Kidney (tissue), 14 donors: ENCODE data around the gene PACSIN2. TPM values are rescaled to one million over a fixed set of nuclear protein-coding genes. Genes with fewer than 3 reads are reported as not detected.

Experiments used
- DNase-seq, 5 donors: peaks; one replicate each; pipeline ENCODE4 v3.0.0-alpha.2; 2013 to 2020
- FAIRE-seq: peaks from 2 replicates; lab custom pipeline; 2012; peaks lifted over from hg19 to GRCh38; lab: Jason Lieb, UNC
- H3K27ac ChIP-seq, 2 donors: one replicate each; pipeline ENCODE4 v1.7.0; 2013; ENCODE audit warnings: low read depth in 2 of 2, low read length in 2 of 2, inconsistent platforms in 1 of 2
- H3K27me3 ChIP-seq: one replicate; pipeline ENCODE4 v1.7.1; 2013; ENCODE audit warnings: low read length, inconsistent platforms; ENCODE audit not compliant: control insufficient read depth, insufficient read depth
- H3K36me3 ChIP-seq, 3 donors: one replicate each; pipeline versions ENCODE4 v1.7.0 to v1.7.1; 2013; ENCODE audit warnings: low read length in 3 of 3, control low read depth in 1 of 3, inconsistent platforms in 1 of 3; ENCODE audit not compliant: insufficient read depth in 3 of 3, control insufficient read depth in 2 of 3
- H3K4me1 ChIP-seq, 3 donors: one replicate each; pipeline versions ENCODE4 v1.7.0 to v1.7.1; 2013; ENCODE audit warnings: low read length in 3 of 3, inconsistent platforms in 1 of 3, low read depth in 1 of 3; ENCODE audit not compliant: control insufficient read depth in 2 of 3, insufficient read depth in 2 of 3
- H3K4me3 ChIP-seq, 3 donors: one replicate each; pipeline versions ENCODE4 v1.7.0 to v1.8.1; 2013; ENCODE audit warnings: low read length in 3 of 3, control low read depth in 1 of 3, inconsistent platforms in 1 of 3
- H3K9ac ChIP-seq, 3 donors: one replicate each; pipeline versions ENCODE4 v1.7.0 to v1.7.1; 2013; ENCODE audit warnings: low read length in 3 of 3, control low read depth in 1 of 3, inconsistent platforms in 1 of 3
- H3K9me3 ChIP-seq, 3 donors: one replicate each; pipeline versions ENCODE4 v1.7.0 to v1.7.1; 2013; ENCODE audit warnings: low read length in 3 of 3, control low read depth in 1 of 3, inconsistent platforms in 1 of 3; ENCODE audit not compliant: control insufficient read depth in 2 of 3, insufficient read depth in 1 of 3
- intact Hi-C: fragments of 100-400 bp; cut with DNase I; formaldehyde crosslinking; loops from one replicate; pipeline ENCODE4 v1.11.1; 2022
- polyA plus RNA-seq: library from polyadenylated mRNA; stranded (reverse); fragments of 350-450 nt; fragmentation: Illumina TruSeq; extraction: RNeasy Lipid Tissue Mini Kit (QIAGEN cat#74804); gene quantifications from one replicate; pipeline ENCODE4 v1.2.3, GENCODE V29; 2014; ENCODE audit warnings: low read depth, low replicate concordance; ENCODE audit not compliant: insufficient read depth
- total RNA-seq: library from RNA; stranded (reverse); fragmentation: NEBNext Ultra II Directional; extraction: Animal tissue kit (Norgen Biotek cat#: 25700); gene quantifications from one replicate; pipeline ENCODE4 v1.2.1, GENCODE V29; 2021
- TF ChIP-seq, protein P1 (sequence below): IDR thresholded peaks from 3 replicates; pipeline ENCODE4 v1.5.1; 2012; ENCODE audit warnings: mild to moderate bottlenecking, moderate library complexity, borderline replicate concordance; ENCODE audit not compliant: insufficient read depth; ENCODE audit errors: extremely low read depth
- donor health status: control.
- donor health status: control.
- donor health status: control.
- donor health status: control.
- donor health status: control.
- donor health status: DM: yes; HTN: yes; CAD: no.
- donor health status: Normal renal cell carcinoma (clear cell type).

Gene PACSIN2
- total and polyA plus RNA-seq, 2 donors from 2014 or later, result 56.3 to 105 TPM

DNA sequence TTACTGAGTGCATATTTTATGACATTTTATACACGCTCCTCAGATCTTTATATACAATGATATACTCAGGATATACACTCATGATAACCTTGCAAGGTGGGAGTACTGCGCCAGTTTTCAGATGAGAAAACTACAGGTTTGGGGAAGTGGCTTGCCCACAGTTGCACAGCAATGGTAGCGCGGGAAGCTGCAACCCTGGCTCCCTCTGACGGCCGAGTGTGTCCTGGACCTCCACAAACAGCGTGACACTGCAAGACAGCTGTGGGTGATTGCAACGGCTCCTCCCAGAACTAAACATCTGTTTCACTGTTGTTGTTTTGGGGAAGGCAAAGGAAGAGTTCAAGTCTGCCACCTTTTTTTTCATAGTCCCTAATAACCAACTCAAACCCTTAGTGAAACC, 47.0 kb downstream of the PACSIN2 start:
- Histone ChIP-seq H3K9ac (no peak overlapping the region), H3K27me3 (no peaks in the 10 kb centered on the region), H3K4me1 (peaks cover 0 to 15% (median 6%) of the 10 kb centered on the region in 3 donors), H3K9me3 (no peaks in the 10 kb centered on the region), H3K36me3 (peaks cover 0 to 5% (median 0%) of the 10 kb centered on the region in 3 donors), H3K4me3 (no peak overlapping the region), H3K27ac (no peak overlapping the region)
- DNase-seq (peak in 2 of 5 donors; percentile 17 to 79), FAIRE-seq (no peak)
- TF ChIP-seq, protein P1, sequence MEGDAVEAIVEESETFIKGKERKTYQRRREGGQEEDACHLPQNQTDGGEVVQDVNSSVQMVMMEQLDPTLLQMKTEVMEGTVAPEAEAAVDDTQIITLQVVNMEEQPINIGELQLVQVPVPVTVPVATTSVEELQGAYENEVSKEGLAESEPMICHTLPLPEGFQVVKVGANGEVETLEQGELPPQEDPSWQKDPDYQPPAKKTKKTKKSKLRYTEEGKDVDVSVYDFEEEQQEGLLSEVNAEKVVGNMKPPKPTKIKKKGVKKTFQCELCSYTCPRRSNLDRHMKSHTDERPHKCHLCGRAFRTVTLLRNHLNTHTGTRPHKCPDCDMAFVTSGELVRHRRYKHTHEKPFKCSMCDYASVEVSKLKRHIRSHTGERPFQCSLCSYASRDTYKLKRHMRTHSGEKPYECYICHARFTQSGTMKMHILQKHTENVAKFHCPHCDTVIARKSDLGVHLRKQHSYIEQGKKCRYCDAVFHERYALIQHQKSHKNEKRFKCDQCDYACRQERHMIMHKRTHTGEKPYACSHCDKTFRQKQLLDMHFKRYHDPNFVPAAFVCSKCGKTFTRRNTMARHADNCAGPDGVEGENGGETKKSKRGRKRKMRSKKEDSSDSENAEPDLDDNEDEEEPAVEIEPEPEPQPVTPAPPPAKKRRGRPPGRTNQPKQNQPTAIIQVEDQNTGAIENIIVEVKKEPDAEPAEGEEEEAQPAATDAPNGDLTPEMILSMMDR, result no peak
- intact Hi-C loops, result no loop called here

DNA sequence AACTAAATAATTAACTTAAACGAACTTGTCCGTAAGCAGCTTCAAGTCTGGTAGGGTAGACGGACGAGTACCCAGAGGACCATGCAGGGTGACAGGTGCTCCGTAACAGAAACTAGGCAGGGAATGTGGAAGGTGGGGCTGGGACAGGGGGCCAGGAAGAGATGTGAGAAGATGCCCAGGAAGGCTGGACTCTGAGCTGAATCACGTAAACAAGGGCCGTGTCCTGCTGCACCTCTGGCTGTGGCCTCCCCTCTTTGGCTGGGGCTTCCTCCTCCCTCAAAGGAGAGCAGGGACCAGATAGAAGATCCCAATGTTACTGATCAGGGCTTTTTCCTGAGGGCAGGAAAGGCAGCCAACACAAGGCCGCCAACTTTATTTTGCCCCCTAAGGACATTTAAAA, 47.9 kb downstream of the PACSIN2 start:
- Histone ChIP-seq H3K4me3 (no peak overlapping the region), H3K27me3 (no peaks in the 10 kb centered on the region), H3K9me3 (no peaks in the 10 kb centered on the region), H3K9ac (no peak overlapping the region), H3K36me3 (peaks cover 0 to 5% (median 0%) of the 10 kb centered on the region in 3 donors), H3K27ac (peak overlapping the region in 1 of 2 donors; percentile 56), H3K4me1 (peaks cover 0 to 20% (median 9%) of the 10 kb centered on the region in 3 donors)
- intact Hi-C loops, result no loop called here
- TF ChIP-seq, protein P1, result no peak
- FAIRE-seq (no peak), DNase-seq (peak in 1 of 5 donors; percentile 14)

DNA sequence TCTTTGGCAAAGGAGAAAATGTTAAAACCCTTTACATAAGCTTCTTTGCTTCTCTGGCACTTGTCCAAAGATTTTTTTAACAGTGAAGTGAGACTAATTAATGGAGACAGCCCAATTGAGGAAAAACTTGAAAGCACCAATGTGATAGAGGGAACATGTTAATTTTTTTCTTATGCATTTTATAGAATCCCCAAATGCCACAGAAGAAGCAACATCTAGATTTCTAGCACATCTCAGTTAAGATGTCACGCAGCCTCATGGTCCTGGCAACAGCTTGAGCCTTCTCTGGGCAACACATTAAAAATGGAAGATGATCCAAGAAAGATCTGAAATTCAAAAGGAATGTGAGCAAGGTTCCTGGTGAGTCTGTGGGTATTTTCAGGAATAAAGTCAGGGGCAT, 48.5 kb downstream of the PACSIN2 start:
- peaks cover 0 to 5% (median 0%) of the 10 kb centered on the region in 3 donors for H3K36me3 ChIP-seq
- FAIRE-seq (no peak), DNase-seq (no peak)
- H3K27ac ChIP-seq, result peak overlapping the region in 1 of 2 donors; percentile 56
- H3K9me3 ChIP-seq, result no peaks in the 10 kb centered on the region
- no peak overlapping the region for H3K9ac ChIP-seq
- TF ChIP-seq, protein P1, result no peak
- H3K4me1 ChIP-seq, result peaks cover 0 to 25% (median 9%) of the 10 kb centered on the region in 3 donors
- intact Hi-C loops, result no loop called here
- no peak overlapping the region for H3K4me3 ChIP-seq
- H3K27me3 ChIP-seq, result no peaks in the 10 kb centered on the region
